K562 (cell line): ENCODE results near the gene TFCP2. TPM values are rescaled to one million over a fixed set of nuclear protein-coding genes. Genes with fewer than 3 reads are reported as not detected.

Source experiments
- ATF4 ChIP-seq: fragments of 450-650 bp; formaldehyde crosslinking; IDR thresholded peaks from 2 replicates; pipeline ENCODE4 v1.4.0; 2022; ENCODE audit warnings: mild to moderate bottlenecking, moderate library complexity
- CCNT2 ChIP-seq: IDR thresholded peaks from 2 replicates; pipeline ENCODE4 v1.6.1; 2011; ENCODE audit warnings: borderline replicate concordance, low read depth, mild to moderate bottlenecking, moderate library complexity, mixed read lengths, low read length; ENCODE audit not compliant: insufficient read length; ENCODE audit errors: extremely low read depth
- CHD4 ChIP-seq: fragments of 200-600 bp; sonication (generic); IDR thresholded peaks from 3 replicates; pipeline ENCODE4 v1.6.1; 2012; ENCODE audit warnings: low read depth, mild to moderate bottlenecking, mixed read lengths, low read length, inconsistent platforms; ENCODE audit not compliant: insufficient read depth, insufficient replicate concordance, poor library complexity, severe bottlenecking
- CREM ChIP-seq: IDR thresholded peaks from 2 replicates; pipeline ENCODE4 v1.6.1; 2014; ENCODE audit warnings: antibody characterized with exemption, low read depth
- CTBP1 ChIP-seq: fragments of 450-650 bp; IDR thresholded peaks from 2 replicates; pipeline ENCODE4 v1.6.1; 2016; ENCODE audit warnings: borderline replicate concordance
- EP400 ChIP-seq: fragments of 450-650 bp; IDR thresholded peaks from 2 replicates; pipeline ENCODE4 v1.6.1; 2017; ENCODE audit warnings: antibody characterized with exemption, mild to moderate bottlenecking, moderate library complexity
- ETV1 ChIP-seq: fragments of 450-650 bp; conservative IDR thresholded peaks from 2 replicates; pipeline ENCODE4 v1.6.1; 2016; ENCODE audit warnings: missing genetic modification characterization, control low read depth, low read depth, missing compliant biosample characterization
- HDAC1 ChIP-seq, 2 experiments: fragments of 450-650 bp; IDR thresholded peaks; 2 replicates each; pipeline ENCODE4 v1.6.1; 2016 to 2017; ENCODE audit warnings: inconsistent platforms in 1 of 2, mild to moderate bottlenecking in 1 of 2, moderate library complexity in 1 of 2
- MAX ChIP-seq: sonication (generic); formaldehyde crosslinking; IDR thresholded peaks from 2 replicates; pipeline ENCODE4 v1.9.0; 2022; ENCODE audit warnings: mild to moderate bottlenecking, missing genetic modification reagents
- NKRF ChIP-seq: fragments of 450-650 bp; IDR thresholded peaks from 2 replicates; pipeline ENCODE4 v1.6.1; 2016; ENCODE audit warnings: borderline replicate concordance
- POLR2B ChIP-seq: fragments of 450-650 bp; IDR thresholded peaks from 2 replicates; pipeline ENCODE4 v1.6.1; 2018; ENCODE audit warnings: low read depth; ENCODE audit not compliant: partially characterized antibody
- RAD21 ChIP-seq, 2 experiments: fragments of 250-450 bp in 1 of 2; fragments of 450-650 bp in 1 of 2; sonication (Bioruptor Pico) in 1 of 2; formaldehyde crosslinking in 1 of 2; IDR thresholded peaks in 1 of 2; conservative IDR thresholded peaks in 1 of 2; 2 replicates each; pipeline versions ENCODE4 v1.4.0 to v1.8.0; 2020 to 2022; ENCODE audit warnings: mild to moderate bottlenecking in 2 of 2, moderate library complexity in 1 of 2
- RB1 ChIP-seq: fragments of 450-650 bp; IDR thresholded peaks from 2 replicates; pipeline ENCODE4 v1.6.1; 2017; ENCODE audit warnings: low read depth, mild to moderate bottlenecking
- RBM34 ChIP-seq: fragments of 200-400 bp; formaldehyde crosslinking; IDR thresholded peaks from 2 replicates; pipeline ENCODE4 v1.6.1; 2018; ENCODE audit warnings: low read length, borderline replicate concordance; ENCODE audit not compliant: insufficient read depth
- SAFB2 ChIP-seq: fragments of 200-400 bp; formaldehyde crosslinking; IDR thresholded peaks from 2 replicates; pipeline ENCODE4 v1.6.1; 2018; ENCODE audit warnings: borderline replicate concordance, low read length, low read depth, moderate library complexity; ENCODE audit not compliant: severe bottlenecking
- SNRNP70 ChIP-seq: fragments of 200-400 bp; formaldehyde crosslinking; optimal IDR thresholded peaks from 2 replicates; pipeline ENCODE3; 2017; ENCODE audit warnings: low read depth, low read length
- SUPT5H ChIP-seq: fragments of 450-650 bp; IDR thresholded peaks from 2 replicates; pipeline ENCODE4 v1.6.1; 2016
- TAF9B ChIP-seq: fragments of 450-650 bp; IDR thresholded peaks from 2 replicates; pipeline ENCODE4 v1.6.1; 2018; ENCODE audit warnings: mild to moderate bottlenecking; ENCODE audit not compliant: partially characterized antibody
- ZKSCAN1 ChIP-seq: fragments of 150-350 bp; IDR thresholded peaks from 2 replicates; pipeline ENCODE4 v1.6.1; 2016; ENCODE audit warnings: low read depth, low read length
- ZNF583 ChIP-seq: fragments of 250-450 bp; sonication (Bioruptor Pico); IDR thresholded peaks from 2 replicates; pipeline ENCODE4 v1.4.0; 2020
- ZNF589 ChIP-seq: fragments of 200-800 bp; sonication (Bioruptor generic); IDR thresholded peaks from 2 replicates; pipeline ENCODE4 v1.6.1; 2016; ENCODE audit warnings: low read depth, missing genetic modification characterization, missing compliant biosample characterization
- ZNF79 ChIP-seq: fragments of 250-450 bp; sonication (Bioruptor Pico); IDR thresholded peaks from 2 replicates; pipeline ENCODE4 v1.4.0; 2020; ENCODE audit warnings: low read depth, mild to moderate bottlenecking, moderate library complexity
- polyA plus RNA-seq, 8 experiments: library from polyadenylated mRNA; depleted of rRNA in 4 of 8; stranded (reverse) in 5 of 8; unstranded in 3 of 8; fragments of >200 nt; fragmentation: Nextera tagmentation in 2 of 8; fragmentation: Illumina TruSeq in 1 of 8; extraction: Ambion mirVana in 2 of 8; extraction: Trizol in 1 of 8; gene quantifications; 2 replicates each; pipeline versions ENCODE4 v1.2.1 to v1.2.3, GENCODE V29; 2011 to 2014; ENCODE audit warnings: inconsistent platforms in 1 of 8, missing spikeins in 1 of 8
- total RNA-seq, 7 experiments: library from RNA; depleted of rRNA in 6 of 7; stranded (reverse); fragments of >200 nt in 6 of 7; fragmentation: Illumina TruSeq in 2 of 7; extraction: Trizol in 2 of 7; gene quantifications; 2 replicates each; pipeline versions ENCODE4 v1.2.1 to v1.2.3, GENCODE V29; 2011 to 2021; ENCODE audit warnings: low replicate concordance in 1 of 7

The TFCP2 gene
- total and polyA plus RNA-seq, 9 of the 15 experiments (the other 6 are each of a cell fraction or from before 2014, with no cell fraction given): 8.0 to 38.9 (median 19.3) TPM

- TF ChIP-seq NKRF (peak; percentile 74; the same call in 1 of the 2 replicates), ATF4 (peak; percentile 53; the same call in 1 of the 2 replicates), TAF9B (peak; percentile 32), SUPT5H (peak; percentile 74), SAFB2 (no peak), CTBP1 (no peak), CREM (peak; percentile 58; the same call in 1 of the 2 replicates), ZKSCAN1 (no peak), ZNF589 (CRISPR knock-in tag) (0 out of 2 replicates have a peak, but pooled peaks have one; percentile 76), RB1 (peak; percentile 10; the same call in 1 of the 2 replicates), ETV1 (tag) (peak; percentile 39; the same call in 1 of the 2 replicates), ZNF583 (0 out of 2 replicates have a peak, but pooled peaks have one; percentile 47), EP400 (peak; percentile 83), MAX (CRISPR knock-in tag) (peak; percentile 38; the same call in 1 of the 2 replicates), ZNF79 (CRISPR knock-in tag) (no peak), POLR2B (peak; percentile 57), RBM34 (no peak), CHD4 (no peak), RAD21 (CRISPR knock-in tag; conservative IDR thresholded peaks at IDR 0.05 in 1 of 2, IDR thresholded peaks at IDR 0.05 in 1 of 2) (0 out of 4 replicates have a peak, but pooled peaks of 1 of the 2 experiments have one; percentile 17), HDAC1 (IDR thresholded peaks at IDR 0.05) (peak in 1 of 2 experiments; percentile 74; a peak in 2 of 4 replicates), CCNT2 (peak; percentile 28), SNRNP70 (peak; percentile 24)
Measured at GRCh38 chr12:51217968-51218606, 45.2 kb upstream of the TFCP2 start, which contains the start of gene POU6F1 (continued).
